Suprapubic skin (tissue), 4 donors: ENCODE results near the gene CLCNKA. TPM values are rescaled to one million over a fixed set of nuclear protein-coding genes. Genes with fewer than 3 reads are reported as not detected.
A peak's percentile ranks its signal among the peaks of the same experiment; 100 is the strongest.
"Not testable (repeated sequence)": the region's sequence is repeated elsewhere in the genome, so short reads cannot be mapped to it uniquely, and the experiment has no call there.

Experiments used
- DNase-seq, 2 donors: peaks; one replicate each; pipeline ENCODE4 v3.0.0-alpha.2; 2019; ENCODE audit warnings: low spot score in 2 of 2
- H3K27ac ChIP-seq: fragments of 200-600 bp; sonication (generic); one replicate; pipeline ENCODE4 v1.5.1; 2019
- H3K27me3 ChIP-seq: fragments of 200-600 bp; sonication (generic); one replicate; pipeline ENCODE4 v1.5.1; 2019
- H3K36me3 ChIP-seq: fragments of 200-600 bp; sonication (generic); one replicate; pipeline ENCODE4 v1.5.1; 2019
- H3K4me1 ChIP-seq: fragments of 200-600 bp; sonication (generic); one replicate; pipeline ENCODE4 v1.5.1; 2019
- H3K4me3 ChIP-seq: fragments of 200-600 bp; sonication (generic); one replicate; pipeline ENCODE4 v1.5.1; 2019; ENCODE audit warnings: mild to moderate bottlenecking
- H3K9me3 ChIP-seq: fragments of 200-600 bp; sonication (generic); one replicate; pipeline ENCODE4 v1.5.1; 2019
- EP300 ChIP-seq: sonication (generic); formaldehyde crosslinking; IDR thresholded peaks from one replicate; pipeline ENCODE4 v1.6.1; 2017; ENCODE audit warnings: antibody characterized with exemption
- POLR2A ChIP-seq, 2 donors: fragments of 450-650 bp; IDR thresholded peaks; one replicate each; pipeline ENCODE4 v1.6.1; 2017; ENCODE audit warnings: antibody characterized with exemption in 2 of 2, mild to moderate bottlenecking in 2 of 2, moderate library complexity in 2 of 2
- POLR2AphosphoS5 ChIP-seq, 3 donors: sonication (generic); formaldehyde crosslinking; IDR thresholded peaks; one replicate each; pipeline ENCODE4 v1.6.1; 2017; ENCODE audit warnings: antibody characterized with exemption in 3 of 3
- WGBS: methylation state at CpG from one replicate; pipeline ENCODE4 v1.1.5; 2018; 5-methylcytosine and 5-hydroxymethylcytosine counted together
- total RNA-seq, 4 donors: library from RNA; depleted of rRNA; stranded (reverse); fragments of >200 nt; gene quantifications; one replicate each; pipeline ENCODE4 v1.1.0, GENCODE V29; 2016
- TF ChIP-seq, protein P1 (sequence below), 2 donors: fragments of 200-600 bp in 1 of 2; fragments of 450-650 bp in 1 of 2; sonication (generic) in 1 of 2; IDR thresholded peaks; one replicate each; pipeline ENCODE4 v1.5.1; 2016 to 2019; ENCODE audit warnings: antibody characterized with exemption in 2 of 2, mild to moderate bottlenecking in 1 of 2, moderate library complexity in 1 of 2

CLCNKA gene
- total RNA-seq, 4 donors from 2014 or later = 0.23 to 1.9 (median 0.51) TPM; not detected in 1

DNA sequence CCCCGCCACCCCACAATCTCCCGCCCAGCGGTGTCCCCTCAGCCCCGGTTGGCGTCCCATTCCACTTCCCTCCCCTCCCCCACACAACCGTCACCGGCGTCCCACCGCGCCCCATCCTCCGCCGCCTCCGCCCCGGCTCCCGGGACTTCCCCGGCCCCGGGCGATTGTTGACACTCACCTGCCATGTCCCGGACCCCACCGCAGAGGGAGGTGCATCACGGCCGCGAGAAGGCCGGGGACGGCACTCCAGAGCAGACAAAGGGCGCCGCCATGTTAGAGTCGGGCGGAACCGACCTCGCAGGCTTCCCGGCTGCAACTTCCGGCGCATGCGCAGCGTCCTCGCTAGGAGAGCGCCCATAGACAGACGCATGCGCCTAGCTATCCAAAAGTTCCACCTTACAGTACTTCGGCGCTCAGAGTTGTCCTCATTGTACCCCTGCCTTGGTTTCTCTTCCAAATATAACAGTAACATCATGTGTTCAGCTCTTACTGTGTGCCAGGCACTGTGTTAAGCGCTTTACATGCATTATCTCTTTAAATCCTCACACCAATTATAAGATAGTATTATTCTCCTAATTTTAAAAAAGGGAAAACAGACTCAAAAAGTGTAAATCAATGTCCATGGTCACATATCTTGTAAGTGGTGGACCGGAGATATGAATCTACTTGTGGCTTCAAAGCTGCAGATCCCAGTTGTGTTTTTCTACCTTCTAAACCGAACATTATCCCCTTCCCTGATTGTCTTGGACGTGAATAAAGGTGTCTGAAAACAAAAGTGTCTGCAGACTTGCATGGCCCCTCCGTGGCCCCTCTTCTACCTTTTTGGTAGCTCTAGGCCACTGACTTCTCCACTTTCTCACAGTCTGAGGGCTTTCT is 45.8 kb upstream of the CLCNKA start, which contains the start of gene ZBTB17:
TSS of gene ZBTB17 (minus strand) at position 297 of the 876 bp plus-strand sequence. CDS start 27,606 bp downstream, outside the sequence.
- peaks cover 23% of the 10 kb centered on the region for H3K4me1 ChIP-seq
- peak; percentile 94 to 95 for DNase-seq
- H3K36me3 ChIP-seq = peaks cover 17% of the 10 kb centered on the region
- 28% methylated on average over 13 of the region's 47 CpGs for WGBS
- peak within 1 kb of the TSS; percentile 97 for H3K4me3 ChIP-seq
- H3K27me3 ChIP-seq = no peaks in the 10 kb centered on the region
- H3K27ac ChIP-seq = peak within 1 kb of the TSS; percentile 75
- no peaks in the 10 kb centered on the region for H3K9me3 ChIP-seq
- TF ChIP-seq POLR2AphosphoS5 (IDR thresholded peaks at IDR 0.05) (peak in 1 of 3 donors; percentile 82), EP300 (no peak), POLR2A (IDR thresholded peaks at IDR 0.05) (peak in 1 of 2 donors; percentile 44)
- TF ChIP-seq, protein P1, sequence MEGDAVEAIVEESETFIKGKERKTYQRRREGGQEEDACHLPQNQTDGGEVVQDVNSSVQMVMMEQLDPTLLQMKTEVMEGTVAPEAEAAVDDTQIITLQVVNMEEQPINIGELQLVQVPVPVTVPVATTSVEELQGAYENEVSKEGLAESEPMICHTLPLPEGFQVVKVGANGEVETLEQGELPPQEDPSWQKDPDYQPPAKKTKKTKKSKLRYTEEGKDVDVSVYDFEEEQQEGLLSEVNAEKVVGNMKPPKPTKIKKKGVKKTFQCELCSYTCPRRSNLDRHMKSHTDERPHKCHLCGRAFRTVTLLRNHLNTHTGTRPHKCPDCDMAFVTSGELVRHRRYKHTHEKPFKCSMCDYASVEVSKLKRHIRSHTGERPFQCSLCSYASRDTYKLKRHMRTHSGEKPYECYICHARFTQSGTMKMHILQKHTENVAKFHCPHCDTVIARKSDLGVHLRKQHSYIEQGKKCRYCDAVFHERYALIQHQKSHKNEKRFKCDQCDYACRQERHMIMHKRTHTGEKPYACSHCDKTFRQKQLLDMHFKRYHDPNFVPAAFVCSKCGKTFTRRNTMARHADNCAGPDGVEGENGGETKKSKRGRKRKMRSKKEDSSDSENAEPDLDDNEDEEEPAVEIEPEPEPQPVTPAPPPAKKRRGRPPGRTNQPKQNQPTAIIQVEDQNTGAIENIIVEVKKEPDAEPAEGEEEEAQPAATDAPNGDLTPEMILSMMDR (IDR thresholded peaks at IDR 0.05) = no peak

DNA sequence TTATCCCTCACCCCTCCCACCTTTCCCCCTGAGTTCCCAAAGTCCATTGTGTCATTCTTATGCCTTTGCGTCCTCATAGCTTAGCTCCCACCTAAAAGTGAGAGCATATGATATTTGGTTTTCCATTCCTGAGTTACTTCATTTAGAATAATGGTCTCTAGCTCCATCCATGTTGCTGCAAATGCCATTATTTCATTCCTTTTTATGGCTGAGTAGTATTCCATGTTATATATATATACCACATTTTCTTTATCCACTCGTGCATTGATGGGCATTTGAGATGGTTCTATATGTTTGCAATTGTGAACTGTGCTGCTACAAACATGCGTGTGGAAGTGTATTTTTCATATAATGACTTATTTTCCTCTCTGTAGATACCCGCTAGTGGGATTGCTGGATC is 43.9 kb upstream of the CLCNKA start:
- DNase-seq, H3K4me3 ChIP-seq, H3K27me3 ChIP-seq, H3K36me3 ChIP-seq, H3K9me3 ChIP-seq, H3K27ac ChIP-seq: not testable (repeated sequence)
- WGBS = 95% methylated on average over 4 of the region's 4 CpGs
- H3K4me1 ChIP-seq = peaks cover 23% of the 10 kb centered on the region

DNA sequence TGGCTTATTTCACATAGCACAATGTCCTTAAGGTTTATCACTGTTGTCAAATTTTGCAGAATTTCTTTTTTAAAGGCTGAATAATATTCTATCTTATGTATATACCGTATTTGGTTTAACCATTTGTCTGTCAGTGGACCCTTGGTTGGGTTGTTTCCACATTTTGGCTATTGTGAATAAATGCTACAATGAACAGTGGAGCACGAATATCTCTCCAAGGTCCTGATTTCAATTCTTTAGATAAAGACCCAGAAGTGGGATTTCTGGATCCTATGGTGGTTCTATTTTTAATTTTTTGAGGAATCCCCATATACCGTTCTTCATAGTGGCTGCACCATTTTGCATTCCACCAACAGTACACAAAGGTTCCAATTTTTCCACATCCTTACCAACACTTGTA is 40.2 kb upstream of the CLCNKA start:
- no peaks in the 10 kb centered on the region for H3K9me3 ChIP-seq
- H3K36me3 ChIP-seq = no peaks in the 10 kb centered on the region
- 93% methylated on average over 3 of the region's 3 CpGs for WGBS
- no peak for DNase-seq
- no peaks in the 10 kb centered on the region for H3K4me1 ChIP-seq
- no peak overlapping the region for H3K27ac ChIP-seq
- no peak overlapping the region for H3K4me3 ChIP-seq
- no peaks in the 10 kb centered on the region for H3K27me3 ChIP-seq
- TF ChIP-seq POLR2AphosphoS5 (IDR thresholded peaks at IDR 0.05) (no peak), POLR2A (IDR thresholded peaks at IDR 0.05) (no peak), EP300 (no peak)
- TF ChIP-seq, protein P1 (IDR thresholded peaks at IDR 0.05) = no peak

DNA sequence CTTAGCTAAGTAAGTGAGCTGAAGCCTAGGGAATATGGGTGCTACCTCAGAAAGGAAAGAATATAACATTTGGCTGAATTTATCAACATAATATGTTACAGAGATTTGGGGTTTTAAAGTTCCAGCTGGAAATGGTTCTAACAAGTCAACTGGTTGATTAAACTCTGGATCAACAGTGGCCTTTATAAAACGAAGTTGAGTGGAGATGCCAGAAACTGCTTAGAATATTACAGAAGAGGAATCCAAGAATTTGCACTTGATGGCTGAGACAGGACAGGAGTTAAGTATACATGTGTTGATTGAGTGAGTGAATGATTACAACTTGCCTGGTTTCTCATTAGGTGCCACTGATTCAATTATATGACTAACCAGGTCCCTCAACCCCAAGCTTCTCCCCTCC is 38.6 kb upstream of the CLCNKA start:
- no peaks in the 10 kb centered on the region for H3K27me3 ChIP-seq
- 28% methylated on average over 1 of the region's 1 CpG for WGBS
- DNase-seq = no peak
- H3K36me3 ChIP-seq = no peaks in the 10 kb centered on the region
- H3K27ac ChIP-seq = peak overlapping the region; percentile 60
- no peak for TF ChIP-seq POLR2A (IDR thresholded peaks at IDR 0.05)
- no peak for TF ChIP-seq EP300
- TF ChIP-seq POLR2AphosphoS5 (IDR thresholded peaks at IDR 0.05) = no peak
- TF ChIP-seq, protein P1 (IDR thresholded peaks at IDR 0.05) = no peak
- no peaks in the 10 kb centered on the region for H3K4me1 ChIP-seq
- H3K9me3 ChIP-seq = no peaks in the 10 kb centered on the region
- H3K4me3 ChIP-seq = no peak overlapping the region

DNA sequence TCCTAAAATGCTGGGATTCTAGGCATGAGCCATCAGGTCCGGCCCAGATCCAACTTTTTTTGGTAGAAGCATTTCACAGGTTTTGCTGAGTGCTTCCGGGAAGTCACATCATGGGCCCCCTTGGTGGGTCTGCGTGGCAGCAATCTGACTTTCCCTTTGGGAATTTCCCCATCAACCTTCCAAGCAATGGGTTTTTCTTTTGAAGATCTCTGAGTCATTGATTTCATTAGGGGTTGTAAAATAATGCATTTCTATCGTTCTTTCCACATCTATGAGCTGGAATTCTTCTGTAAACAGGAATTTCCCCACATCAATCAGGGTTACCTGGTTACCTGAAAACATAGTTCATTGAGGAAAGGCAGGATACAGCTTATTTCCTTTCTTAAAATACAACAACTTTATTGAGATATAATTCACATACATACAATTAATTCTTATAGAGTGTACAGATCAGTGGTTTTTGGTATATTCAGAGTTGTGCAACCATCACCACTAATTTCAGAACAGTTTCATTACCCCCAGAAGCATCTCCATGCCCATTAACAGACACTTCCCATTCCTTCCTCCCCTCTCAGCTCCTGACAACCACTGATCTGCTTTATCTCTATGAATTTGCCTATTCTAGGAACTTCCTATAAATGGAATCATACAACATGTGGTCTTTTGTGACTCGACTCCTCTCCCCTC is 36.1 kb upstream of the CLCNKA start:
- no peaks in the 10 kb centered on the region for H3K27me3 ChIP-seq
- no peaks in the 10 kb centered on the region for H3K4me1 ChIP-seq
- TF ChIP-seq POLR2AphosphoS5 (IDR thresholded peaks at IDR 0.05) (no peak), POLR2A (IDR thresholded peaks at IDR 0.05) (no peak), EP300 (no peak)
- TF ChIP-seq, protein P1 (IDR thresholded peaks at IDR 0.05) = no peak
- no peak overlapping the region for H3K4me3 ChIP-seq
- 53% methylated on average over 5 of the region's 5 CpGs for WGBS
- H3K27ac ChIP-seq = no peak overlapping the region
- no peaks in the 10 kb centered on the region for H3K36me3 ChIP-seq
- no peaks in the 10 kb centered on the region for H3K9me3 ChIP-seq
- no peak for DNase-seq
